ENCODE data around the gene ZGLP1. TPM values are rescaled to one million over a fixed set of nuclear protein-coding genes. Genes with fewer than 3 reads are reported as not detected.

The ZGLP1 gene
- total and polyA plus RNA-seq, 2 of the 13 experiments (the other 11 are each of a cell fraction or from before 2014, with no cell fraction given), result 2.4 to 3.0 TPM

- TF ChIP-seq ZBTB26 (CRISPR knock-in tag; IDR thresholded peaks at IDR 0.05; ENCODE audit: borderline replicate concordance) (peak; percentile 78; the same call in 1 of the 2 replicates), ZBED4 (CRISPR knock-in tag; IDR thresholded peaks at IDR 0.05; ENCODE audit: borderline replicate concordance) (peak; percentile 80), RFX5 (IDR thresholded peaks at IDR 0.05; ENCODE audit: low read depth, low read length) (no peak), TCF7 (IDR thresholded peaks at IDR 0.05; ENCODE audit: low read depth) (no peak), PBX3 (CRISPR knock-in tag; IDR thresholded peaks at IDR 0.05; ENCODE audit: borderline replicate concordance) (no peak), SP140L (CRISPR knock-in tag; IDR thresholded peaks at IDR 0.05; ENCODE audit: borderline replicate concordance) (peak; percentile 93), SETDB1 (CRISPR knock-in tag; IDR thresholded peaks at IDR 0.05; ENCODE audit: borderline replicate concordance) (no peak), GTF2F1 (IDR thresholded peaks at IDR 0.05; ENCODE audit: low read length) (no peak), KDM5B (CRISPR knock-in tag; IDR thresholded peaks at IDR 0.05; ENCODE audit: borderline replicate concordance) (peak; percentile 87), TMF1 (CRISPR knock-in tag; IDR thresholded peaks at IDR 0.05; ENCODE audit: low read depth) (peak; percentile 66; the same call in 1 of the 2 replicates), ZNF616 (CRISPR knock-in tag; IDR thresholded peaks at IDR 0.05; ENCODE audit: low read depth) (peak; percentile 77; the same call in 1 of the 2 replicates), ZNF33B (CRISPR knock-in tag; IDR thresholded peaks at IDR 0.05) (peak; percentile 33; the same call in 1 of the 2 replicates), CBX5 (CRISPR knock-in tag; IDR thresholded peaks at IDR 0.05; ENCODE audit: borderline replicate concordance) (peak; percentile 46; the same call in 1 of the 2 replicates), ZNF296 (CRISPR knock-in tag; conservative IDR thresholded peaks at IDR 0.05) (no peak), ZNF652 (CRISPR knock-in tag; IDR thresholded peaks at IDR 0.05; ENCODE audit: borderline replicate concordance, low read depth) (peak; percentile 27; the same call in 1 of the 2 replicates), FOXK2 (IDR thresholded peaks at IDR 0.05) (no peak), AHDC1 (CRISPR knock-in tag; IDR thresholded peaks at IDR 0.05; ENCODE audit: borderline replicate concordance) (peak; percentile 80)
Measured at GRCh38 chr19:10270616-10271394, 38.8 kb downstream of the ZGLP1 start, which contains the start of gene ICAM1 (continued).

Measured in HepG2 (cell line).